GM23338 (cell line): Measurements from ENCODE around the gene PANK4.

Experiments used
- CREB1 ChIP-seq: fragments of 250-450 bp; sonication (Bioruptor Pico); IDR thresholded peaks from 2 replicates; pipeline ENCODE4 v1.5.0; 2020; ENCODE audit warnings: low read depth, mild to moderate bottlenecking, moderate library complexity
- EZH2 ChIP-seq: fragments of 200-600 bp; sonication (generic); IDR thresholded peaks from one replicate; pipeline ENCODE4 v1.8.0; 2017; ENCODE audit warnings: antibody characterized with exemption, mild to moderate bottlenecking, low read depth; ENCODE audit not compliant: unreplicated experiment
- EZH2phosphoT487 ChIP-seq: fragments of 200-600 bp; sonication (generic); IDR thresholded peaks from one replicate; pipeline ENCODE4 v1.8.1; 2018; ENCODE audit warnings: antibody characterized with exemption; ENCODE audit not compliant: unreplicated experiment
- JUNB ChIP-seq: IDR thresholded peaks from one replicate; pipeline ENCODE4 v1.6.1; 2016; ENCODE audit warnings: antibody characterized with exemption; ENCODE audit not compliant: unreplicated experiment
- NANOG ChIP-seq: IDR thresholded peaks from 2 replicates; pipeline ENCODE4 v1.6.1; 2016; ENCODE audit warnings: antibody characterized with exemption, borderline replicate concordance
- POLR2AphosphoS5 ChIP-seq: IDR thresholded peaks from 2 replicates; pipeline ENCODE4 v1.6.1; 2016; ENCODE audit warnings: antibody characterized with exemption, low read depth
- ZNF114 ChIP-seq: fragments of 250-450 bp; sonication (Bioruptor Pico); IDR thresholded peaks from 2 replicates; pipeline ENCODE4 v1.5.0; 2020; ENCODE audit warnings: mild to moderate bottlenecking, moderate library complexity
- ZNF331 ChIP-seq: fragments of 250-450 bp; sonication (Bioruptor Pico); IDR thresholded peaks from 2 replicates; pipeline ENCODE4 v1.5.0; 2020; ENCODE audit warnings: low read depth, mild to moderate bottlenecking, moderate library complexity
- ZNF462 ChIP-seq: fragments of 250-450 bp; sonication (Bioruptor Pico); IDR thresholded peaks from 2 replicates; pipeline ENCODE4 v1.5.0; 2020; ENCODE audit warnings: mild to moderate bottlenecking, moderate library complexity
- TF ChIP-seq, protein P1 (sequence below), 2 experiments: fragments of 200-600 bp in 1 of 2; sonication (generic) in 1 of 2; conservative IDR thresholded peaks; 2 replicates each; pipeline versions ENCODE4 v1.5.1 to v1.6.1; 2016 to 2017; ENCODE audit warnings: antibody characterized with exemption in 2 of 2, low read depth in 2 of 2, mild to moderate bottlenecking in 2 of 2, moderate library complexity in 1 of 2
- TF ChIP-seq, protein P2 (sequence below): IDR thresholded peaks from one replicate; pipeline ENCODE4 v1.6.1; 2018; ENCODE audit warnings: antibody characterized with exemption; ENCODE audit not compliant: unreplicated experiment
- TF ChIP-seq, protein P3 (sequence below): IDR thresholded peaks from 2 replicates; pipeline ENCODE4 v1.6.1; 2016; ENCODE audit warnings: antibody characterized with exemption

- TF ChIP-seq, protein P1, sequence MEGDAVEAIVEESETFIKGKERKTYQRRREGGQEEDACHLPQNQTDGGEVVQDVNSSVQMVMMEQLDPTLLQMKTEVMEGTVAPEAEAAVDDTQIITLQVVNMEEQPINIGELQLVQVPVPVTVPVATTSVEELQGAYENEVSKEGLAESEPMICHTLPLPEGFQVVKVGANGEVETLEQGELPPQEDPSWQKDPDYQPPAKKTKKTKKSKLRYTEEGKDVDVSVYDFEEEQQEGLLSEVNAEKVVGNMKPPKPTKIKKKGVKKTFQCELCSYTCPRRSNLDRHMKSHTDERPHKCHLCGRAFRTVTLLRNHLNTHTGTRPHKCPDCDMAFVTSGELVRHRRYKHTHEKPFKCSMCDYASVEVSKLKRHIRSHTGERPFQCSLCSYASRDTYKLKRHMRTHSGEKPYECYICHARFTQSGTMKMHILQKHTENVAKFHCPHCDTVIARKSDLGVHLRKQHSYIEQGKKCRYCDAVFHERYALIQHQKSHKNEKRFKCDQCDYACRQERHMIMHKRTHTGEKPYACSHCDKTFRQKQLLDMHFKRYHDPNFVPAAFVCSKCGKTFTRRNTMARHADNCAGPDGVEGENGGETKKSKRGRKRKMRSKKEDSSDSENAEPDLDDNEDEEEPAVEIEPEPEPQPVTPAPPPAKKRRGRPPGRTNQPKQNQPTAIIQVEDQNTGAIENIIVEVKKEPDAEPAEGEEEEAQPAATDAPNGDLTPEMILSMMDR (conservative IDR thresholded peaks at IDR 0.05; ENCODE audit: low read depth in 2 of 2) = no peak
- TF ChIP-seq, protein P2, sequence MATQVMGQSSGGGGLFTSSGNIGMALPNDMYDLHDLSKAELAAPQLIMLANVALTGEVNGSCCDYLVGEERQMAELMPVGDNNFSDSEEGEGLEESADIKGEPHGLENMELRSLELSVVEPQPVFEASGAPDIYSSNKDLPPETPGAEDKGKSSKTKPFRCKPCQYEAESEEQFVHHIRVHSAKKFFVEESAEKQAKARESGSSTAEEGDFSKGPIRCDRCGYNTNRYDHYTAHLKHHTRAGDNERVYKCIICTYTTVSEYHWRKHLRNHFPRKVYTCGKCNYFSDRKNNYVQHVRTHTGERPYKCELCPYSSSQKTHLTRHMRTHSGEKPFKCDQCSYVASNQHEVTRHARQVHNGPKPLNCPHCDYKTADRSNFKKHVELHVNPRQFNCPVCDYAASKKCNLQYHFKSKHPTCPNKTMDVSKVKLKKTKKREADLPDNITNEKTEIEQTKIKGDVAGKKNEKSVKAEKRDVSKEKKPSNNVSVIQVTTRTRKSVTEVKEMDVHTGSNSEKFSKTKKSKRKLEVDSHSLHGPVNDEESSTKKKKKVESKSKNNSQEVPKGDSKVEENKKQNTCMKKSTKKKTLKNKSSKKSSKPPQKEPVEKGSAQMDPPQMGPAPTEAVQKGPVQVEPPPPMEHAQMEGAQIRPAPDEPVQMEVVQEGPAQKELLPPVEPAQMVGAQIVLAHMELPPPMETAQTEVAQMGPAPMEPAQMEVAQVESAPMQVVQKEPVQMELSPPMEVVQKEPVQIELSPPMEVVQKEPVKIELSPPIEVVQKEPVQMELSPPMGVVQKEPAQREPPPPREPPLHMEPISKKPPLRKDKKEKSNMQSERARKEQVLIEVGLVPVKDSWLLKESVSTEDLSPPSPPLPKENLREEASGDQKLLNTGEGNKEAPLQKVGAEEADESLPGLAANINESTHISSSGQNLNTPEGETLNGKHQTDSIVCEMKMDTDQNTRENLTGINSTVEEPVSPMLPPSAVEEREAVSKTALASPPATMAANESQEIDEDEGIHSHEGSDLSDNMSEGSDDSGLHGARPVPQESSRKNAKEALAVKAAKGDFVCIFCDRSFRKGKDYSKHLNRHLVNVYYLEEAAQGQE = no peak
- no peak for TF ChIP-seq JUNB
- no peak for TF ChIP-seq POLR2AphosphoS5
- no peak for TF ChIP-seq EZH2
- TF ChIP-seq EZH2phosphoT487 = no peak
- TF ChIP-seq, protein P3, sequence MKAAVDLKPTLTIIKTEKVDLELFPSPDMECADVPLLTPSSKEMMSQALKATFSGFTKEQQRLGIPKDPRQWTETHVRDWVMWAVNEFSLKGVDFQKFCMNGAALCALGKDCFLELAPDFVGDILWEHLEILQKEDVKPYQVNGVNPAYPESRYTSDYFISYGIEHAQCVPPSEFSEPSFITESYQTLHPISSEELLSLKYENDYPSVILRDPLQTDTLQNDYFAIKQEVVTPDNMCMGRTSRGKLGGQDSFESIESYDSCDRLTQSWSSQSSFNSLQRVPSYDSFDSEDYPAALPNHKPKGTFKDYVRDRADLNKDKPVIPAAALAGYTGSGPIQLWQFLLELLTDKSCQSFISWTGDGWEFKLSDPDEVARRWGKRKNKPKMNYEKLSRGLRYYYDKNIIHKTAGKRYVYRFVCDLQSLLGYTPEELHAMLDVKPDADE = no peak
- no peak for TF ChIP-seq ZNF331 (CRISPR knock-in tag)
- no peak for TF ChIP-seq CREB1
- no peak for TF ChIP-seq NANOG
- no peak for TF ChIP-seq ZNF114 (CRISPR knock-in tag)
- TF ChIP-seq ZNF462 (CRISPR knock-in tag) = no peak
Measured at GRCh38 chr1:2460203-2460602, 66.2 kb downstream of the PANK4 start.
